GM18508 (cell line): ENCODE data around the gene NHLH1.
"Not testable (repeated sequence)": the region's sequence is repeated elsewhere in the genome, so short reads cannot be mapped to it uniquely, and the experiment has no call there.

Experiments used
- ATAC-seq: cut with Tn5 transposase; IDR thresholded peaks from one replicate; pipeline ENCODE4 v1.9.1; 2021; ENCODE audit warnings: moderate number of reproducible peaks; ENCODE audit not compliant: insufficient read depth, unreplicated experiment

NHLH1 gene

GRCh38 chr1:160375788-160376524 lies 9.1 kb downstream of the NHLH1 start:
- peak; percentile 61 for ATAC-seq

GRCh38 chr1:160376525-160377131 lies 9.8 kb downstream of the NHLH1 start:
- no peak for ATAC-seq

- ATAC-seq = no peak
Measured at GRCh38 chr1:160377585-160378206, 10.8 kb downstream of the NHLH1 start.

- ATAC-seq = not testable (repeated sequence)
Measured at GRCh38 chr1:160384812-160385211, 17.9 kb downstream of the NHLH1 start.

GRCh38 chr1:160388406-160388805 lies 21.5 kb downstream of the NHLH1 start:
- ATAC-seq = not testable (repeated sequence)

GRCh38 chr1:160394673-160395072 lies 27.8 kb downstream of the NHLH1 start:
- ATAC-seq = no peak

GRCh38 chr1:160397651-160398050 lies 30.8 kb downstream of the NHLH1 start:
- no peak for ATAC-seq

- no peak for ATAC-seq
Measured at GRCh38 chr1:160398823-160399222, 32.0 kb downstream of the NHLH1 start.

GRCh38 chr1:160399544-160400222 lies 32.8 kb downstream of the NHLH1 start:
- no peak for ATAC-seq

- ATAC-seq = no peak
Measured at GRCh38 chr1:160400223-160400645, 33.4 kb downstream of the NHLH1 start, which contains the start of gene VANGL2. TSS of gene VANGL2 (plus strand) at chr1:160400564. CDS start at chr1:160415838, 15,274 bp downstream.

- ATAC-seq = no peak
Measured at GRCh38 chr1:160400646-160401486, 34.0 kb downstream of the NHLH1 start.

GRCh38 chr1:160401487-160401805 lies 34.6 kb downstream of the NHLH1 start:
- ATAC-seq = no peak

- no peak for ATAC-seq
Measured at GRCh38 chr1:160402001-160402795, 35.3 kb downstream of the NHLH1 start.

GRCh38 chr1:160403244-160403643 lies 36.4 kb downstream of the NHLH1 start:
- no peak for ATAC-seq

GRCh38 chr1:160404094-160404493 lies 37.2 kb downstream of the NHLH1 start:
- no peak for ATAC-seq

- no peak for ATAC-seq
Measured at GRCh38 chr1:160405331-160405877, 38.5 kb downstream of the NHLH1 start.

- ATAC-seq = no peak
Measured at GRCh38 chr1:160406131-160406968, 39.5 kb downstream of the NHLH1 start.
